GM10847 (cell line): Measurements from ENCODE around the gene NBEA.

Experiments used
- POLR2A ChIP-seq: IDR thresholded peaks from 2 replicates; pipeline ENCODE4 v1.6.1; 2011; ENCODE audit not compliant: insufficient read length; ENCODE audit errors: extremely low read depth

The NBEA gene

DNA sequence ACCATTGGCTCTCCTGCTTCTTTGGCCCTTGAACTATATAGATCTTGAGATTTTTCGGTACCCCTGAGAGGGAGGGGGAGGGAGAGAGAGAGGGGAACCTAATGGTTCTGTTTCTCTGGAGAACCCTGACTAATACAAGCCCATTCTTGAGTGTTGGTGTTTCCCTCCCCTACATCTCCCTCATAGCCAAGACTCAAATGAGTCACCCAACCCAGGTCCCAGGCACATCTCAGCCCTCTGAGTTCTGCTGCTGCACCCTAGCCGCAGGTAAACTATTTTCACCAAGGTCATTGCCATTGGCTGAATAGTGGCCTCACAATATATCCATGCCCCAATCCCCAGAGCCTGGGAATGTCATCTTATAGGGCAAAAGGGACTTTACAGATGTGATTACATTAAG, 760.2 kb downstream of the NBEA start:
- TF ChIP-seq POLR2A: no peak

DNA sequence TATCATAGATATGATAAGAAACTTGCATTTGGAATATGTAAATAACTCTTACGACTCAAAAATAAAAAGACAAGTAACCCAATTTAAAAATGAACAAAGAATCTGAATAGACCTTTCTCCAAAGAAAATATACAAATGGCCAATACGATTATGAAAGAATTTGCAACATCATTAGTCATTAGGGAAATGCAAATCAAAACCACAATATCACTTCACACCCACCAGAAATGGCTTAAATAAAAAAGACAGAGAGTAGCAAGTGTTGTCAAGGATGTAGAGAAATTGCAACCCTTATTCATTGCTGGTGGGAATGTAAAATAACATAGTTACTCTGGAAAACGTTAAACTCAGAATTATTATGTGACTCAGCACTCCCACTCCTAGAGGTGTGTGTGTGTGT, 761.0 kb downstream of the NBEA start:
- no peak for TF ChIP-seq POLR2A

DNA sequence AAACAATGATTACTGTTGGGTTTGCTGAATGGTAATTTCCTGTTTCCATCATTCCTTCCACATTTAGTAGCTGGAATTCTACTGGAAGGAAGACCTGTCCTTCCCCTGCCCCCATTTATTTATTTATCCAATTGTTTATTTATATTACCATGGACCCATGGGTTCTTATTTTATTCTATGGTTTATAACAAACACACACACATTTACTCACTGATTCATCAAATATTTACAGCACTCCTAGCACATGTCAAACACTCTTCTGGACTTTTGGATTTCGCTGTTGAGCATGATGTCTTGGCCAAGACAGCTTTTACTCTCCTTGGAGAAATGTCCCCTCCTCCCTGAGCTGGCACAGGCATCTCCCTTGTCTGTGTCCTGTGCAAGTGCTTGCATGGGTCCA, 762.3 kb downstream of the NBEA start:
- no peak for TF ChIP-seq POLR2A

DNA sequence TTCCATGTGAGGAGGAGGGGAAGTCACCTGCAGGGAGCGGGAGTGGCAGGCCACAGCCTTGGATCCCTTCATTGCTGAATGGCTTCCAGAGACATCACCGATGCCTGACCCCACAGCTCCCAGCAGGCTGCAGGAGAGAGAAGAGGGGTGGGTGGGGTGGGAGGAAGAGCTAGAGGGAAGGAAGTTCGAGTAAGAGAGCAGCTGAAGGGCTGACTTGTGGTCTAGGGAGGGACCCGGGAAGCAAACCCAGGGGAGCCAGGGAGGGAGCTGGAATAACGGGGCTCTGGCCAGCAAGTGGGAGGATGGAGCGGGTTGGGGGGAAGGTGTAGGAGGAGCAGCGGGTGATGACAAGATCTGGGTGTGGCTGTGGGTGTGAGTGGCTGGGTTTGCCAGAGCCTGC, 764.2 kb downstream of the NBEA start:
- no peak for TF ChIP-seq POLR2A

DNA sequence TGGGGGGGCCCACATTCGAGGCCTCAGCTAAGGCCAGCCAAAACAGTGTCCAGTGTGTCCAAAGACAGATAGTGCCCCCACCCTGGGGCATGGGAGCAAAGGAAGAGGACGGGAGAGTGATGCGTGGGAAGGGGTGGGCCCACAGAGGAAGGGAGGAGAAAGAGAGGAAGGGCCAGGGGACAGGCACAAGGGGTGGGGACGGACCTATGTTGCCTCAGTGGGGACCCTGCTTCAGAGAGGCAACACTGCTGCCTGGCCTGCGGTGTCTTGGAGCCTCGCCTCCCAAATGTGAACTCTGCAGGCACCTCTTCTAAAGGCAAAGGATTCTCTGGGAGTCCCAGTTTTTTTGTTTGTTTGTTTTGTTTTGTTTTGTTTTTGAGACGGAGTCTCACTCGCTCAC, 764.7 kb downstream of the NBEA start:
- no peak for TF ChIP-seq POLR2A

DNA sequence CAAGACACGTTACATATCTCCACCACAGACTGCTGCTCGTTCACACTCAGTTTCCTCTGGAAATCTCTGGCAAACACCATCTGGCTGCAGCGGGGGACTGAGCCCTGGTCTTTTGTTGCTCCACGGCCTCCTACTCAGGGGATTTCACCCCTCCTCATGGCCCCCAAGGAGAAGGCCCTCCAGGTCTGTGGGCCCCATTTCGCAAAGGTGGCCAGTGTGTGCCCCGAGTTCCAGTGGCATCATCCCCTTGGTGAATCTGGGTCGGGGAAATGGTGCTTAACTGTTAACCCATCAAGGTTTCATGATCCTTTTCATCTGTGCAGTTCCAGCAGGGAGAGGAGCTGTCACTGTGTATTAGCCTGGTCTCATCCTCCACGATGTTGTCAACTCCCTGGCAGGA, 769.8 kb downstream of the NBEA start:
- no peak for TF ChIP-seq POLR2A

DNA sequence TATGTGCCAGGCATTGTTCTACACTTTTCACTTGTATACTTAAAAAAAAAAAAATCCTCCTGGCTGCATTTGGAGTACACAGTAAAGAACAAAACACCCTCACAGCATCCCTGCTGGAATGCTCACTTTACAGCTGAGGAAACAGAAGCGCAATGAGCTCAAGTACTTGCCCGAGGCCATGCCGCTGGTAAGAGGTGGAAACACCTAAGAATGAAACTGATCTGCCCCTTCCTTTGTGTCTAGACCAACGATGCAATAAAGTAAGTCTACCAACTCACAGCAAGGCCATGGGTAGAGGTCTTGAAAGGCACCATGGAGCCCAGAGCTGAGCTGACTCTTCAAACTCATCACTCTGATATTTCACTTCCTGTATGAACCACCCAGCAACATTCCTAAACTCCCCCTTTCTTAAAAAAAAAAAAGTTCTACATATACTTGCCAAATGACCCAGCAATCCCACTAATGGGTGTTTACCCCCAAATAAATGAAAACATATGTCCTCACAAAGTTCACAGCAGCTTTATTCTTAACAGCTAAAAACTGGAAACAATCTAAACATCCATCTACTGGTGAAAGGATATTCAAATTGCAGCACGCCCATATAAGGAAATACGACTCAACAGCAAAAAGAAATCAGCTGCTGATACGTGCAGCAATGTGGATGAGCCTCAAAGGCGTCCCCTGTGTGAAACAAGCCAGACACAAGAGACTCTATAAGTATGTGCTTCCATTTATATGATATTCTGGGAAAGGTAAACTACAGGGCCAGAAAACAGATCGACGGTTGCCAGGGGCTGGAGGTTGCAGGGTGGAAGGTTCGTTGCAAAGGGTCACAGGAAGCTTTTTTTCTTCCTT, 771.1 kb downstream of the NBEA start:
- TF ChIP-seq POLR2A: no peak

DNA sequence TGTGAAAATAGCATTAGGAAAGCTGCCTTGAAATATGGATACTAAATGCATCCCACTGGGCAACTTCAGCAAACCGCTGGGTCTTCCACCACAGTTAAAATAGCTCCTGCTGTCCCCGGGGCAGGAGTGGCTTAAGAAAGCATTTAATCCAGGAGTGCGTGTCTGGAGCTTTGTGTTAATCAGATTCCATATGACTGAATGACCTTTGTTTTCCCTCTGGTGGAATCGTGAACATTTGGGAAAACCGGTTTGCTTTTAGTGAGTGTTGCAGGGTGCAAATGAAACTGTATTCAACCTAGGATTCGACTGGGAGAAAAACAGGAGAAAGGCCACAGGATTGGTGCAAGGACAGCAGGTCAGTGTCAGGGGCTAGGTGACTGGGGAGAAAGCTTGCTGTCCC, 772.1 kb downstream of the NBEA start:
- no peak for TF ChIP-seq POLR2A

DNA sequence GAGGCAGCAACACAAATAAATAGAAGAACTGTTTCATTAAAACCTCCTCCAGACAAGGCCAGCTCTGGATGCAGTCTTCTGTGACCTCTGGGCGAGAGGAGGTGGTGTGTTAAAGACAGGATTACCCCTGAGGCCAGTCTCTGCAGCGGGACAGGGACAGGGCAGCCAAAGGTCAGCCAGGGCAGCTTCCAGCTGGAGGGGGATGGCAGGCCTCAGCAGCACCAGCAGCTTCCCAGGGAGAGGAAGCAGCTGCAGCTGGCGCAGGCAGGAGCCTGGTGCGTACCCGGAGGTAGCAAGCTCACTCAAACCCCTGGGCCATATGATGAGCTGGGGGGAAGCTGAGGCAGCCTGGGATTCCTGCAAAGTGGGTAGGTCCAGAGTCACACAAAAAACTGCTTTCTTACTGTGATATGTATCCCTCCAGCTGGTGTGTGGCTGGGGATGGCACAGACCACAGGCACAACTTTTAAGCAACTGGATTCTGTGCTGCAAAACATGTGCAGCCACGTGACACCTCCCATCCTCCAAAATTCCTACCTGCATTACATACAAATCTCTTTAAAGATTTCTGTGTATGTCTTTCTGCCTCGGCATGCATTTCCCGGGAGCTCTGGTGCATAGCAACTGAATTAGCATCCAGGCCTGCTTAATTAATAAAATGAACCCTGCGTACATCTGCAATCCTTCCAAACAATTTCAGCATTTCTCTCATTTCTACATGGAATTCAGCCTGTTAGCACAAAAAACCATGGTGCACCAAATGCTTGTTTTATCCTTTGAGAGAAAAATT, 772.7 kb downstream of the NBEA start:
- TF ChIP-seq POLR2A: no peak

DNA sequence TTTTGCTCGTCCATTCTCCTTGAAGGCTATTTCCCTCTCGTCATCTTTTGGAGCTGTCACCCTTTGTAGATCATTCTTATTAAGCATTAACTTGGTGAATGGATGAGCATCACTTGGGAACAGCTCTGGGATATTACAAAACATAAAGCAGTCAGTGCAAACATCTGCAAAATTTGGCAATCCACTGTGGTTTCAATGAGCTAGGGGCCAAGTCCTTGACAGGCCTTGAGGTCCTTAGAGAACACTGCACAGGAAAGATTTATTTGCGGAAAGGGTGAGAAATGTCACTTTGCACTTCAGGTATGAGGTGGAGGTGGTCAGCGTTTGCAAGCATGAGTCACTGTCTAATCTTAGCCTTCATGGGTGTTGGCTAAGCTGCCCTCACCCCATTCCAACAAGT, 774.1 kb downstream of the NBEA start:
- TF ChIP-seq POLR2A: no peak

DNA sequence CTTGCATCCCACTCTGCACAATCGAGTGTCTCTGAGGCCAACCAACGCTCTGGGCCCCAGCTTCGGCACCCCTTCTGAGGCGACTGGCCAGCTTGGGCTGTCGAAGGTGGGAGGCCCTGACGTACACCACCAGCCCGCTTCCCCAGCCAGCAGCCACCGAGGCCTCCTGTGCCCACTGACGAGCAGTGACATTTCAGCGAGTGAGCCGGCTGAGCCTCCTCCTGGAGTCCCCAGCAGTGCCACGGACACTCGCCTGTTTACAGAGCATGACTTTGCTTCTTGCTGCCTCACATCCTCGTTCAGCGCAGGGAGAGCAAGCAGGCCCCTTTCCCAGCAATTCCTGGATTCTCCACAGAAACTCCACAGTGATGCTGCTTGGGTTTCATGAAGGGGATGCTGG, 774.7 kb downstream of the NBEA start:
- no peak for TF ChIP-seq POLR2A

DNA sequence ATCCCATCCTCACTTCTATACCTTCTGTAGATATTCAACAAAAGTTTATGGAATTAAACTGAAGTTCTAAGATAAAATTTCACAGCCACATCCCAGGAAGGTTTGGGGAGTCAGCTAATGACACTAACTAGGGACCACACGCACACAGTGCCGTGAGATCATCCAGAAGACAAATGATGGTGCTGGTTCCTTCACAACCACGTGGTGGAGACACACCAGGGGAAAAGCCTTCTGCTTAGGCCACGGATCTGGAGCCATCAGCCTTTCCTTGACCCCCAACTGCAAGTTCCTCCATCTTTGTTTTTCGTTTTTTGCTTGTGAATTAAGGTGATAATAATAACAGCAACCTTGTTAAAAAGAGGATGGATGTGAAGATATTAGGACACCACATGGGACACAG, 776.0 kb downstream of the NBEA start:
- no peak for TF ChIP-seq POLR2A

DNA sequence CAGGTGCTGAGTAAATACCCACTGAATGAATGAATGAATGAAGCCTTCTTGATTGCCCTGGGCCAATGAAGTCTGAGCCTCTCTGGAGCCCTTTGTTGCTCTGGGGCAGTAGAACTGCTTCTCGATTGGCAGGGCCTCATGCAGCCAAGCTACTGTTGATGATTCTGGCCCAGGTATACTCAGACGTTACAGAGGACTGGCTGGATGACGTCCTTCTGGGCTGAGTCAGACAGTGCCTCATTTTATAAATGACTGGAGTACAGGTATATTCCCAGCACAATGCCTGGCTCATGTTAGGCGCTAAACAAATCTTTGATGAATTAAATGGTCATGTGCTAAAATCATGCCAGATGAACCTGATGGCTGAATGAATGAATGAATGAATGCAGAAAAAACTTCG, 778.2 kb downstream of the NBEA start:
- no peak for TF ChIP-seq POLR2A

DNA sequence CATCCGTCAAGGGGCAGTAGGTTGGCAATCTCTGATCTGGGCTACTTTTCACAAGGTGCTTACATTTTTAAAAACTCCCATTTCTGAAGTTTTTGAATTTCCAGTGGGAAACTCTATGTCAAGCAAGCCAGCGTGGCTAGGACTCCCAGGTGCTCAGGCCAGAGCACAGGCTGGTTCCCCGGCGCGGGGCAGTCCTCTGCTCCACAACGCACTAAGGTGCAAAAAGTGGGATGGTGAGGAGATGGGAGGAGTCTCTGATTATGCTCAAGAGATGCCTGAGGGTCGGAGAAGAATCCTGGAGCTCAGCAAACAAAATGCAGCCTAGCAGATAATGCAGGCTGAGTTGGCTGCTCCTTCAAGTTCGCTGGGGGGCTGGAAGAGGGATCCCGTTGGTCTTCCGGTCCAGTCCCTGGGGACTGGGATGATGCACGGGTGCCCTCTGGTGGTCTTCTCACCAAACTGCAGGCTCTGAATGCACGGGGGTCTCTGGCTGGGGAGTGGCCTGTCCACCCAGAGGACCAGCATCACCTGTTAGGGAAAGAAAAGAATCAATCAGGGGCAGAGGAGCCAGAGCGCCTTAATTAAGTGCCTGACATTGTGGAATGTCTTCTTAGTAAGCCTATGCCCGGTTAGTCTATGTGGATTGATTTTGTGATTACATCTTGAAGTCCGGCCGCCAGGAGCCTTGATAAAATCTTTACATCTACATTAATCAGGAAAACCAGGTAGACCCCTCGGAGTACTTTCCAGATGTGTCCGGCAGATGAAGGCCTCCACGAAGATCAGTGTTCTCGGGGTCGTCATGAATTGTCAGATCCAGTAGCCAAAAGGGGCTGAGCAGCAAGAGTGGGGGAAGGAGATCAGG, 778.9 kb downstream of the NBEA start:
- no peak for TF ChIP-seq POLR2A
